Measurements from ENCODE around the gene RITA1.

The RITA1 gene

GRCh38 chr12:113180333-113180732 is 5.2 kb upstream of the RITA1 start:
- DNase-seq = no peak

DNA sequence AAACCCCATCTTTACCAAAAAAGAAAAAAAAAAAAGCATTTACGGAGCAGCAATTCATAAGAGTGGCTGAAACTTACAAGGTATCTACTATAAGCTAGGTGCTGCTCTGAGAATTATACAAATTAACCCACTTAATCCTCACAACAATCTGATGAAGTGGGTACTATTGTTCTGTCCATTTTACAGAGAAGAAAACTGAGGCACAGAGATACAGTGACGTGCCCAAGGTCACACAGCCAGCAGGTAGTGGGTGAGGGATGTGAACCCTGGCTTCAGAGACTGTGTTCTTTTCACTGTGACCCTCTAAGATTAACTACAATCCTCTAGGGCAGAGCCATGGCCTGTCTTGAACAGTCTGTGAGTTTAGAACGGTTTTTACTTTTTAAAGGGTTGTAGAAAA is 3.5 kb upstream of the RITA1 start:
- no peak for DNase-seq

DNA sequence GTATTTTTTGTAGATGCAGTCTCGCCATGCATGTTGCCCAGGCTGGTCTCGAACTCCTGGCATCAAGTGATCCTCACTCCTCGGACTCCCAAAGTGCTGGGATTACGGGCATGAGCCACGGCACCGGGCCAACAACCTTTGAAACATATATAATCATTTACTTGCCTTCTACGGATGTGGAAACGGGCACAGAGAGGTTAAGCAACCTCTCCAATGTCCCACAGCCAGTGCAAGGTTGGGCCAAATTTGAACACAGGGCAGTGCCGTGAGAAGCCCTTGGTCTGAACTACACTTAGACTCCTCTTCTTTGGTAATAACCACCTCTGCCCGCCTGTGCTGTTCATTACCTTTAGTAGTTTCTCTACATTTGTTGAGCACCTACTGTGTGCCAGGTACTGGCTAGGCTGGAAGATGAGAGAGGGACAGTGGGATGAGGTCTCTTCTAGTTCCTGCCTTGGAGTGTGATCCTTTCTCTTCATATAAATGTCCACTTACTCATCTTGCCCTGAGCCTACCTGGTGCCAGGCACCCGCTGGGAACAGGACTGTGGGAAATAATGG is 2.4 kb upstream of the RITA1 start:
- no peak for DNase-seq

DNA sequence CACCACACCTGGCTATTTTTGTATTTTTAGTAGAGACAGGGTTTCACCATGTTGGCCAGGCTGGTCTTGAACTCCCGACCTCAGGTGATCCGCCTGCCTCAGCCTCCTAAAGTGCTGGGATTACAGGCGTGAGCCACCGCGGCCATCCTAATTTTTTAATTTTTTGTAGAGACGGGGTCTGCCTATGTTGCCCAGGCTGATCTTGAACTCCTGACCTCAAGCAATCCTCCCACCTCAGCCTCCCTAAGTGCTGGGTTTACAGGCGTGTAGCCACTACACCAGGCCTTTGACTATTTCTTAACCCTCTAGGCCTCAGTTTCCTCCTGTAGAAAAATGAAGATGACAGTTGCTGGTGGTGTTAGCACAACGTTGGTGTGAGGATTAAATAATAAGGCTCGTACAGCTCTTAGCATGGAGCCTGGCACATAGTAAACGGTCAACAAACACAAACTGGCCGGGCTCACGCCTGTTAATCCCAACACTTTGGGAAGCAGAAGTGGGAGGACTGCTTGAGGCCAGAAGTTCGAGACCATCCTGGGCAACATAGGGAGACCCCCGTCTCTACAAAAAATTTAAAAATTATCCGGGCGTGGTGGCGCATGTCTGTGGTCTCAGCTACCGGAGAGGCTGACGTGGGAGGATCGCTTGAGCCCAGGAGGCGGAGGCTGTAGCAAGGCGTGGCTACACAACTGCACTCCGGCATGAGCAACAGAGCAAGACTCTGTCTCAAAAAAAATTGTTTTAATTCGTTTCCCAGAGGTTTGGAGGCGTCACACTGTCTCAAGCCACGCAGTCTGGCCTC is 1.2 kb upstream of the RITA1 start:
- no peak for DNase-seq

DNA sequence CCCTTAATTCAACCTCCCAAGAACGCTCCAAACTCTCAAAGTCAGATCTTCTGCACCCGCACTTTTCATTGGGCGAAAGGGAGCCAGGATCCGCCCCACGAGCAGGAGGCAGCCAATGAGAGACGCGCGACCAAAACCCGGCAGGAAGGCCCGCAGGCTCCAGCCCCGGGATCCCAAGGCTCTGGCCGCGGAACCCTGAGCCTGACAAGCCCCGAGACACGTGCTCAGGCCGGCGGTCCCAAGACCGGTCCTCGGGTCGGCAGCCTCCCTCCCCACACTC is 681 bp upstream of the RITA1 start:
- DNase-seq = peak; percentile 82

GRCh38 chr12:113186033-113186365 is 478 bp downstream of the RITA1 start:
- no peak for DNase-seq

- DNase-seq = no peak
Measured at GRCh38 chr12:113186666-113187325, 1.3 kb downstream of the RITA1 start.

- DNase-seq = no peak
Measured at GRCh38 chr12:113189361-113189760, 3.8 kb downstream of the RITA1 start.

DNA sequence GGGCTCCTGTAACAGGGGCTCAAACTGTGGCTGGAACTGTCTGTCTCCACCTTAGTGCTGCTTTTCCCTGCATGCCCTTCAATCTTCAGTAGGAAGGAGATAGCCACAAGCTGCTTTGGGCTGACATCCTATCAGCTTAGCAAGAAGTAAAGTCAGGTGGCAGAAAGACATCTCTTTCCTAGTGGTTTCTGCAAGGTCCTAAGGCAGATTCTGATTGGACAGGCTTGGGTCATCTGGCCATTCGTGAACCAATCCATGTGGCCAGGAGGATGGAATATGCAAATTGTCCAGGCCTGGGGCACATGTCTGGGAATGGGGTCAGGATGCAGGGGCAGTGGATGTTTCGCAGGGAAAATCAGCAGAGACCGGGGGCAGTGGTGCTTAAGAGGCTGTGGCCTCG is 5.2 kb downstream of the RITA1 start:
- DNase-seq = no peak

- DNase-seq = no peak
Measured at GRCh38 chr12:113191227-113191626, 5.7 kb downstream of the RITA1 start.

GRCh38 chr12:113194971-113195391 is 9.5 kb downstream of the RITA1 start:
- no peak for DNase-seq

- no peak for DNase-seq
Measured at GRCh38 chr12:113195598-113195997, 10.1 kb downstream of the RITA1 start.

- DNase-seq = no peak
Measured at GRCh38 chr12:113196582-113196981, 11.1 kb downstream of the RITA1 start.

GRCh38 chr12:113196990-113197389 is 11.5 kb downstream of the RITA1 start:
- no peak for DNase-seq

DNA sequence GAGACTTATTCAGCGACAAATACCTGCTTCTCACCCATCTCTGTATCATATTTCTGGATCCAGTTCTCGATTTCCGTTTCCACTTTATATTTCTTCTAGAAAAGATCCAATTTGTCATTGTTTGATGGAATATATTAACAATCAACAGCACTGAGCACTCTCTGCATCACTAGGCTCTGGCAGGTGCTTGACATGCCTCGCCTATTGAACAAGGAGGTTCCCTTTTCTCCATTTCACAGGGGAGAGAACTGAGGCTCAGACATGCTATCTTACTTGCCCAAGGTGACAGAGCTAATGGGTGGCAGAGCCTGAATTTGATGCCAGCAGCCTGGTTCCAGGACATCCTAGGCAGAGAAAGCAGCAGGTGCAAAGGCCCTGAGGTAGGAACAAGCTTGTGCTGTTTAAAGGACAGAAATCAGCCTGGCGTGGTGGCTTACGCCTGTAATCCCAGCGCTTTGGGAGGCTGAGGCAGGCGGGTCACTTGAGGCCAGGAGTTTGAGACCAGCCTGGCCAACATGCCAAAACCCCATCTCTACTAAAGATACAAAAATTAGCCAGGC is 12.1 kb downstream of the RITA1 start:
- no peak for DNase-seq

DNA sequence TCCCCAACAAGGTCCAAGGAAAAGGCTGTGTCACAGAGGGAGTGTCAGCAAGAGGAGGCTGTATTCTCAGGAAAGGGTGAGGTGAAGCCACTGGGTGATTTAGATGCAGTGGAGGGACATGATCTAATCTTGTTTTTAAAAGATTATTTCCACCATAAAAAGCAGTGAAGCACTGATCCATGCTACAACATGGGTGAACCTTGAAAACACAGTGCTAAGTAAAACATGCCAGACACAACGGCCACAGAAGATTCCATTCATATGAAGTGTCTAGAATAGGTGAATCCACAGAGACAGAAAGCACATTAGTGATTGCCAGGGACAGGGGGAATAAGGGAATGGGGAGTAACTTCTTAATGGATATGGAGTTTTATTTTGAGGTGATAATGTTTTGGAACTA is 12.8 kb downstream of the RITA1 start:
- DNase-seq = no peak

DNA sequence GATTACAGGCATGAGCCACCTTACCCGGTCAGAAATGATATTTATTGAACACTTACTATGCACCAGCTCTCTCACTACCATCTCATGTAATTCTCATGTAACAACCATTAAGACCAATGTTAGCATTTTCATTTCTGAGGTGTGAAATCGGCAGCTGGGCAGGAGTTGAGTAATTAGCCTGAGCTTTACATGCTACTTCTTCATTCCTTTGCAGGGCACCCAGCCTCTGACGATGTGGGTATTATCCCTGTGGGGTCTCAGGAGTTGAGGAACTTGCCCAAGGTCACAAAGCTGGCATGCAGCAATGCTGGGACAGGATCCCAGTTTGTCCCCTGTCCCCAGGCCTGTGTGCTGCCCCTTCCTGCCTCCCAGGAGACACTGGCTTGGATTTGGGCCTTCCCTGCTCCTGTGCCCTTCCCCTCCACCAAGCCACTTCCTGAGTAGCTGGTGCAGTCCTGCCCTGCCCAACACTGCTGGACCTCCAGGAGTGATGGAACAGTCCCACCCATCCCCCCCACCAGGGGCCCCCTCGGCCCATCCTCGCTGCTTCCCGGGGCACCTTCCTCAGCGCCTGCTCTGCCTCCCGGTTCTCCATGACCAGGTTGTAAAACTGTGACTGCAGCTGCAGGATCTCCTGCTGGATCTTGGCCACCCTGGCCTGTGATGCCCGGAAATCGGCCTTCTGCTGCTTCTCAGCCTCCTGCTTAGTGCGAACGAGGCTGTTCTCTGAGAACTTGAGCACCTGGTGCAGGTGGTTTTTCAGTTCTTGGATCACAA is 14.7 kb downstream of the RITA1 start:
- DNase-seq = no peak

- no peak for DNase-seq
Measured at GRCh38 chr12:113201187-113202177, 16.0 kb downstream of the RITA1 start.

DNA sequence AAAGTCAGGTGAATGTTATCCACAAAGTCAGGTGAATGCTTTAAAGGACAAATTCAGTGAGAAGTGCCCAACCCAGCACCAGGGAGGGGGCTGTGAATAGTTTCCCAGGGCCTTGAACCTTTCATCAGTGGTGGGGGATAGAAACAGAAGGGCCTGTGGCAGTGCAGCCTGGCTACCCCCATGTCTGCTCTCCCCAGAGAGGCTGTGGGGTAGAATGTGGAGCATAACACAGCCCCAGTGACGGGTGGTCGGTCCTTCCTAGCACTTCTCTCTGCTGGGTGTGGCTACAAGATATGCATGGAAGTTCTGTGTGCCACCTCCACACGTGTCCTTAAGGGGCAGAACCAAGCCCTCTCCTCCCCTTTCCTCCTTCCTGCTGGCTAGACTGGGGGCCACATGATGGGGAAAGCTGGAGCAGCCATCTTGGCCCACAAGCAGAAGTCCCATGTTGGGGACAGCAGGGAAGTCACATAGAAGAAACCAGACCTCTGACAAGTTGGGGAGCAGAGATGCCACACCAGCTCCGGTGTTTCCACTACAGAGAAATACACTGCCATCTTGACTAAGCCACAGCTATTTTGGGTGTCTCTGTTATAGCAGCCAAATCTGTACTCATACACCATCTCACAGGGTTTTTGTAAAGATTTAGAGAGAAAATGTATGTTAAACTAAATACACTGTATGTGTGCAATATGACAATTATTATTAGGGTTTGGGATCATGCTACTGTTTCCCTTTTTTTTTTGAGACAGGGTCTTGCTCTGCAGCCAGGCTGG is 17.0 kb downstream of the RITA1 start:
- no peak for DNase-seq

- no peak for DNase-seq
Measured at GRCh38 chr12:113203852-113204760, 18.6 kb downstream of the RITA1 start.

All from stimulated activated CD4-positive, alpha-beta T cell treated with anti-CD3 and anti-CD28 coated beads, Interleukin-12 subunit alpha, Interleukin-12 subunit beta, amount 100 ng/mL, for 4 hours (primary cell).